ENCODE results near the gene FARS2.

GRCh38 chr6:5351552-5352210 lies 90.4 kb downstream of the FARS2 start:
- TF ChIP-seq CTCF (IDR thresholded peaks at IDR 0.05; ENCODE audit: poor library complexity) (no peak), EZH2 (IDR thresholded peaks at IDR 0.05; ENCODE audit: borderline replicate concordance) (no peak), EZH2phosphoT487 (IDR thresholded peaks at IDR 0.05; ENCODE audit: low read depth, severe bottlenecking, unreplicated experiment) (no peak)

All from hepatocyte (in vitro differentiated cells).